ENCODE measurements around the gene RAD51B.
A peak's percentile ranks its signal among the peaks of the same experiment; 100 is the strongest.

The RAD51B gene

GRCh38 chr14:67806246-67806645 is 13.3 kb upstream of the RAD51B start:
- Histone ChIP-seq H3K27ac (replicated peaks) (no peak overlapping the region), H3K4me3 (replicated peaks; ENCODE audit: insufficient read depth, low read length) (no peak overlapping the region), H3K27me3 (ENCODE audit: insufficient read depth, poor library complexity, severe bottlenecking) (no peaks in the 10 kb centered on the region)
- no peak for DNase-seq (ENCODE audit: low read depth in 1 of 2, low spot score in 1 of 2)
- TF ChIP-seq SPI1 (IDR thresholded peaks at IDR 0.05; ENCODE audit: borderline replicate concordance, low read depth), result no peak
- no peak for TF ChIP-seq CTCF (IDR thresholded peaks at IDR 0.05; ENCODE audit: insufficient read depth, low read length)
- TF ChIP-seq GABPA (IDR thresholded peaks at IDR 0.05; ENCODE audit: low read depth), result no peak
- no peak for TF ChIP-seq POLR2AphosphoS5 (IDR thresholded peaks at IDR 0.05; ENCODE audit: low read depth)
- TF ChIP-seq REST (IDR thresholded peaks at IDR 0.05; ENCODE audit: insufficient replicate concordance, low read depth), result no peak

- no peak overlapping the region for H3K4me3 ChIP-seq (replicated peaks; ENCODE audit: insufficient read depth, low read length)
- no peak for TF ChIP-seq GABPA (IDR thresholded peaks at IDR 0.05; ENCODE audit: low read depth)
- no peak for DNase-seq (ENCODE audit: low read depth in 1 of 2, low spot score in 1 of 2)
- H3K27me3 ChIP-seq (ENCODE audit: insufficient read depth, poor library complexity, severe bottlenecking), result no peaks in the 10 kb centered on the region
- no peak overlapping the region for H3K27ac ChIP-seq (replicated peaks)
Observed at GRCh38 chr14:67814821-67815220, 4.8 kb upstream of the RAD51B start.

GRCh38 chr14:67815573-67816225 is 3.9 kb upstream of the RAD51B start:
- Histone ChIP-seq H3K4me3 (replicated peaks; ENCODE audit: insufficient read depth, low read length) (peak overlapping the region; percentile 81), H3K27me3 (ENCODE audit: insufficient read depth, poor library complexity, severe bottlenecking) (no peaks in the 10 kb centered on the region), H3K27ac (replicated peaks) (peak overlapping the region; percentile 73)
- DNase-seq (ENCODE audit: low read depth in 1 of 2, low spot score in 1 of 2), result no peak
- TF ChIP-seq SPI1 (IDR thresholded peaks at IDR 0.05; ENCODE audit: borderline replicate concordance, low read depth) (no peak), POLR2AphosphoS5 (IDR thresholded peaks at IDR 0.05; ENCODE audit: low read depth) (no peak), CTCF (IDR thresholded peaks at IDR 0.05; ENCODE audit: insufficient read depth, low read length) (no peak), REST (IDR thresholded peaks at IDR 0.05; ENCODE audit: insufficient replicate concordance, low read depth) (no peak), GABPA (IDR thresholded peaks at IDR 0.05; ENCODE audit: low read depth) (no peak)

- TF ChIP-seq REST (IDR thresholded peaks at IDR 0.05; ENCODE audit: insufficient replicate concordance, low read depth), result no peak
- TF ChIP-seq POLR2AphosphoS5 (IDR thresholded peaks at IDR 0.05; ENCODE audit: low read depth), result no peak; the same call in 1 of the 2 replicates
- peak; percentile 70; the same call in 1 of the 2 replicates for TF ChIP-seq SPI1 (IDR thresholded peaks at IDR 0.05; ENCODE audit: borderline replicate concordance, low read depth)
- peak; percentile 67 to 92 for DNase-seq (ENCODE audit: low read depth in 1 of 2, low spot score in 1 of 2)
- Histone ChIP-seq H3K4me3 (replicated peaks; ENCODE audit: insufficient read depth, low read length) (peak within 1 kb of the TSS; percentile 81), H3K27me3 (ENCODE audit: insufficient read depth, poor library complexity, severe bottlenecking) (no peaks in the 10 kb centered on the region), H3K27ac (replicated peaks) (peak within 1 kb of the TSS; percentile 73)
Observed at GRCh38 chr14:67816326-67817002, 3.1 kb upstream of the RAD51B start, which contains the start of gene ZFYVE26. TSS of gene ZFYVE26 (minus strand) at chr14:67816590. CDS start at chr14:67815963, 627 bp downstream.

Measured in HL-60 (cell line).